Fibroblast of peridontal ligament (primary cell): Measurements from ENCODE around the gene HSBP1.
A peak's percentile ranks its signal among the peaks of the same experiment; 100 is the strongest.

Source experiments
- DNase-seq: peaks from one replicate; pipeline ENCODE4 v3.0.0-alpha.2; 2010; ENCODE audit errors: extremely low read depth

HSBP1 gene

DNA sequence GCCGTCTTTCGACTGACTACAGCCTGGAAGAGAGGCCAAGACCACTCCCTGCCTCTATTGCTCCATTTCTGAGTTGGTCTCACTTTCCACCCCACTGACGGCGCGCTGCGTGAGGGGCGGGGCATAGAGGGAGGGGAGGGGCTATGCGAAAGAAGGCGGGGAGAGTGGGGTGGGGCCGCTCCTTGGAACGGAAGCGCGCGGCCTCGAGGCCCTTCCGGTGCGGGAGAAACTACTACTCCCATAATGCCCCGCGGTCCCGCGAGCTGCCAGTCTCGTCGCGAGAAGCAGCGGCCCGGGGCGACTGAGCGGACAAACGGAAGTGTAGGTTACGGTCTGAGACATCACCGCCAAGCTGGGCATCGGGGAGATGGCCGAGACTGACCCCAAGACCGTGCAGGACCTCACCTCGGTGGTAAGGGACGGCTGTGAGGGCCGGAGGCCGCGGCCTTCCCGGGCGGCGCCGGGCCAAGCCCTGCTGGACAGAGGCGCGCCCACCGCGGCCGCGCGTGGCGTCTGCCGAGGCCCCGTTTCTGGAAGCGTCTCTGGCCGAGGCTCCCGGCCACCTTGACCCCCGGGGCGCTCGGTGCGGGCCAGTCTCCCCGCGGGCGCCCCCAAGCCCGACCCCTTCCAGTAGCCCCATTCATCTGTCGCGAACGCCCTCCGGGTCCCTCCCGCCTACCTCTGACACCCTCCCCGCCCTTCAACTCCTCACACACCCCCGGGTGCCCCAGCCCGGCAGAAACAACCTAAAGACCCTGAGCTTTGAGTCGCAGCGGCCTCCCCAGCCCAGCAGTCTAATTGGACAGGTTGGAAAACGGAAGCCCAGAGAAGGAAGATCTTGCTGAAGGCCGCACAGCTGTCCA lies at the start of gene HSBP1:
HSBP1 (plus strand) TSS at position 269 of the 863 bp plus-strand sequence; CDS start at position 368, 99 bp downstream.
- DNase-seq: peak; percentile 83

DNA sequence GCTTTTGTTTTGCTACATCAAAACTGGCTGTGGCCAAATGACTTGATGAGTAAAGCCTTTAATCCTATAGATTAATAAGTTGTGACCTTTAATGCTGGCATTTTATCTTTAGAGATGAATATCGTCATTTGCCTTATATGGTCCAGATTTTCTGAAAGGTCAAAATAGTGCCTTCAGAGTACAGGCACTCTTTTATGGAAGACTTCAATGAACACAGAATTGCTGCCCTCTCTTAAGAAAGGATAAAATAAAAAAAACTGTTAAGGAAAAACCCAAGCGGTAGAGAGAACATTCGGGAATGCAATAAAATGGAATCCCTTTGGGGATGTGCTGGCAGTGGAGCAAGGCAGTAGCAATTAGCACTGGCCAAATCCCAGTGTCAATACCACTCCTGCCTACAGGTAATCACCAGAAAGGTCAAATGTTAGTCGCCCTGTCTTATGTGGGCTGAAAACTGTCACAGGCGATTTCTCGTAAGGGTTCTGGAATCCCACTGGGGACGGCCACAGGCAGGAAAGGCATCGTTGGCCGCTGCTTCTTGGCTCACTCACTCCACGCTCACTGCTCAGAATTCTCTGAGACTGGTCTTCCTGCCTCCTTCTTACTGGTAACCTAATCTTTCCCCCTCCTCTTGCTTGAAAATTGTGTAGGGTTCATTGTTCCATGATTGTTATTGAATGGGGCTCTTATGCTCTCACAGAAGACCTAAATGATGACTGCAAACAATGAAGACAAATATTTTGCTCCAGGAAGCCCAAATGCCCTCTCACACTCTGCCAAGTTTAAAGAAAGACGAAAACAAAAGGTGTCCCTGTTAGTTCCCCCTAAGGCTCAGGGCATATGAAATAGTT lies 45.4 kb upstream of the HSBP1 start:
- no peak for DNase-seq

DNA sequence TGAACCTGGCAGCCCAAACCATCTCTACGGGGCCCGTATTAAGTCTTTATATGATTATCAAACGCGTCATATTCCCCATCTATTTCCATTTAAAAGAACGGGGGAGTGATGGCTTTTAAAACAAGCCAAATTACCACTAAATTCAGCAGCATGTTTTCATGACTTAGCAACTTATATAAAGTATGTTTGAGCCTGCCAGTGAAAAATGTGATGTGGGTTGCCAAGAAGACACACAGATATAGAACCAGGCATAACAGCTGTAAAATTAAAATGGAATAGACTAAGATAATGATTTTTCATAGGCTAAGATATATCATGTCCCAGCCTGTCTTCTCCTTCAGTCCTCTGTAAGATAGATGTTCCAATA lies 44.8 kb upstream of the HSBP1 start:
- DNase-seq: no peak

DNA sequence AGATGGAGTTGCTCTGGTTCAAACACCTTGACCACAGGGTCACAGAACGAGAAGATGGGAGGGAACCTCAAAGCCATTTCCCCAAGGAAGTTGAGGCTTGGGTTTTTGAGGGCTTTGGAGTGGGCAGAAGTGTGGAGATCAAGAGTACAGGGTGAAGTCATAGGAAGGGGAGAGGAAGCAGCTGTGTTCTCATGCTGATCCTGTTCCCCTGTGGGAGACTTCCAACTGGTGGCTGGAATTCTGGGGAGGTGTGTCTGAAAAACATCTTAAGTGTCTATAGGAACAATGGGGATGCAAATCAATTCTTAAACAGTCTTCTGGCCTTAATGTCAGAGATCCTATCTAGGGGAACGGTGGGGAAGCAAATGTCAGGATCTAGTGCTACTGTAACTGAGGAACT lies 38.8 kb upstream of the HSBP1 start:
- DNase-seq: no peak

DNA sequence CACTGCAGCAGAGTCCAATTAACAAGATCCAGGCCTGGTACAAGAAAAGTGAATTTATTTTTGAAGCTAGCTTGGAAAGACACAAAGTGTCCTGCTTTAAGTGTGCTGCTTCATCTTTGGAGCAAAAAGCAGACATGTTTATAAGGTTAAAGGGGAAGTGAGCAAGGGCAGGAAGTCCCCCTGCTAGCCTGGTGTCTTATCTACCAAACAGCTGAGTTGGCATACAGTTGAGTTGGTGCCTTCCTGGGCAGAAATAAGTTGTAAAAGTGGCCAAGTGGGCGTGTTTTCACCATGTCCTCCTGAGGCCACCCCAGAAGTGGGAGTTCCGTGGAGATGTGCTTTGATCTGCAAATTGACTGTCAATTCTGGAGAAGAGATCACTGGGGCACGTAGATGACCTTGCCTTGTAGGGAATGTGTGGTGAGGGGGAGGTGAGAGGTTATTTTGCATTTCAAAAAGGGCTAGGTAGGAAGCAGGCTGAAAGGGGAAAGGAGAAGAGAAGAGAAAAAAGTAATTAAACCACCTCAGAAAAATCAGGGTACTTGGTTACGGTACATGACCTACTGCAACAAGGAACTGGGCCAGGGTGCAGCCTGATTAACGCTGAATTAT lies 38.3 kb upstream of the HSBP1 start:
- no peak for DNase-seq

DNA sequence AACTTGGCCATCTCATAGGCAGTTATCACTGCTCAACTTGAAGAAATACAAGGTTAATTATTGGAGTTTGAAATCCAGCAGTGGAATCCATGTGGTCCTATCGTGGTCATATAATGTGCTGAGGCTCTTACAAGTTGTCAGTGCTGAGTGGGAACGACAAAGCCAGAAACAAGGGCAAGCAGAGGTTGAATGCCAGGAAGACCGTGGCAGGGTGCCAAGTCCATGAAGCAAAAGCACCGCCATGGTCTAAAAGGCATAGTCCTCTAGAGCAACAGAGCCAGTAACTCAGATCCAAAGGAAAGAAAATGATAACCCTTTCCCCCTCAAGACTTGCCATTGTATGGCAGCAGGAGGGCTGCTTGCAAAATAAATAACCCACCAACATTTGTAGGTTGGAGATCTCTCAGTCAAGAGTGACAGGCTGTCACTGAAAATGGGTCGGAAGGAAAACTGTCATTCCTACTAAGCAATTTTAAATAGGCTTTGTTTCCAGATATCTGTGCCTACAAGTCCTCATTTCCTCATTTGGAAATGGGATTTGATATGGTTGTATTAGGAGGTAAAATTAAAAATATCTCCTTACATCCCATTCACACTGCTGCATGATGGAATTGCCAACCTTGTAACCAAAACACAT lies 36.4 kb upstream of the HSBP1 start:
- DNase-seq: no peak

DNA sequence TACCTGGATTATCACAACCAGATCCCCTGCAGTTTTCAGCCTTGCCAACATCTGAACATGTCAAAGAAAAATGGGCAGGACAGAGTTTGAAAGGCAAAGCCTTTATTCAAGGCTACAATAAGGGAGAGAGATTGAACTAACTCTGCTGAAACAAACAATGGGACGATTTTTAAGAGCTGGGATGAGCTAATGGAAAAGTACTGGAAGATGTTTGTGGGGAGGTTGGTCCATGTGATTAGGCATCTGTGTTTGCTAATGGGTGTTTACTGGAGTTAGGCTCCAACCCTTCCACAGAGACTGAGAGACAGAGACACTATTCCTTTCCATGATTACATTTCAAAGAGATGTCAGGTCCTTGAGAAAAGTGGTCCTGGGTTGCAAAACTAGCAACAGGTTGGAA lies 35.0 kb upstream of the HSBP1 start:
- DNase-seq: no peak

DNA sequence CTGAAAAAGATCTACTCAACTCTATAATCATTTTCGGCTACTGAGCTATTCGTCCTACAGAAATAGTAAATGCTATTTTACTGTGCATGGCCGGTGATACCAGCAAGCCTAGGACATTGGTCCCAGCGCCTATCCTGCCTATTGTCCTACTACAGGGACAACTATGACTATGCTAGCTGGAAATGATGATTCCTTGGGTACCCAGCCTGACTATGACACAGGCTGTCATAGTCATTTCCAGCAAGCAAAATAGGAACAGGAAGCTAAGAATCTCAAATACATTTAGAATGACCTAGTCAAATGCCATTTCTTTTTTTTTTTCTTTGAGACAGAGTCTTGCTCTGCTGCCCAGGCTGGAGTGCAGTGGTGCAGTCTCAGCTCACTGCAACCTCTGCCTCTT lies 33.7 kb upstream of the HSBP1 start:
- DNase-seq: no peak

DNA sequence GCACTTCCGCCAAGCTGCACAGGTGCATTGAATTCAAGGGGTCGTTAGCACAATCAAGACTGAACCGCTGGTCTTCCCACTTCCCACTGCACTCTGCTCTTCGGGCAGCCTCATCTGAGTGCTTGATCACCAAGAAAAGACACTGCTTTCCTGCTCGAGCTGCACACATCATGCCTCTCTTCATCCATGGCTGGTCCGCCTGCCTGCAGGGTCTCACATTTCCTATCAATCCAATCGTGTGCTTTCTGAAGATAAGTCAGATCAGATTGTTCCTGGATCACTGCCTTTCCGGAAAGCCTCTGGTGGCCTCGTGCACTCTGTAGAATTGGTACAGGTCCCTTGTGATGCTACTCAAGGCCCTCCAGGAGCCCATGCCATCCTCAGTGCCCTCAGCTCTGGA lies 30.8 kb upstream of the HSBP1 start:
- no peak for DNase-seq

DNA sequence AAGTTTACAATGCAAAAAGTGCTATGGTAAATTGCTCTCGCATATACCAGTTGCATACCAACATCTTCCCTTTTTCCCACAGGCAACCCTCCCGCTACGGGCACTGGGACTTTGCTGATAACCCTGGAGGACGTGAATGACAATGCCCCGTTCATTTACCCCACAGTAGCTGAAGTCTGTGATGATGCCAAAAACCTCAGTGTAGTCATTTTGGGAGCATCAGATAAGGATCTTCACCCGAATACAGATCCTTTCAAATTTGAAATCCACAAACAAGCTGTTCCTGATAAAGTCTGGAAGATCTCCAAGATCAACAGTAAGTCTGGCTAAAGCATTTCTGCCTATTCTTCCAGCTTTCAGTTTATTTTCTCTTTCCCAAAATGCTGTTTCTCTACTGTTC lies 27.9 kb upstream of the HSBP1 start:
- DNase-seq: peak; percentile 64

DNA sequence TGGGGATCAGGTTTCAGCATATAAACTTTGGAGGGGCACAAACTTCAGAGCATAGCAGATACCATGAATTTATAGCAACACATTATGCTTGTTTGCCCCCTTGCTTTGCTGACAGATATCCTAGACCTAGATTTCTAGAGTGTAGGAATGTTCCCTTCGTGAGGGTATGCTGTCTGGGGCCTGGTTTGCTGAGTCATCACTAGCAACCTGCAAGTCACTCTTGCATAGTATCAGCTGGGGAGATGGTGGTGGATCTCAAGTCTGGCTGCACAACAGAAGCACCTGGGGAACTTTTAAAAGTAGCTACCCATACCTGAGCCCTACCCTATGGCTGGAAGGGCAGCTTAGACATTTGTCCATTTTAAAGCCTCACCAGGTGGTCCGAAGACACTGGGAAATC lies 22.3 kb upstream of the HSBP1 start:
- DNase-seq: no peak

DNA sequence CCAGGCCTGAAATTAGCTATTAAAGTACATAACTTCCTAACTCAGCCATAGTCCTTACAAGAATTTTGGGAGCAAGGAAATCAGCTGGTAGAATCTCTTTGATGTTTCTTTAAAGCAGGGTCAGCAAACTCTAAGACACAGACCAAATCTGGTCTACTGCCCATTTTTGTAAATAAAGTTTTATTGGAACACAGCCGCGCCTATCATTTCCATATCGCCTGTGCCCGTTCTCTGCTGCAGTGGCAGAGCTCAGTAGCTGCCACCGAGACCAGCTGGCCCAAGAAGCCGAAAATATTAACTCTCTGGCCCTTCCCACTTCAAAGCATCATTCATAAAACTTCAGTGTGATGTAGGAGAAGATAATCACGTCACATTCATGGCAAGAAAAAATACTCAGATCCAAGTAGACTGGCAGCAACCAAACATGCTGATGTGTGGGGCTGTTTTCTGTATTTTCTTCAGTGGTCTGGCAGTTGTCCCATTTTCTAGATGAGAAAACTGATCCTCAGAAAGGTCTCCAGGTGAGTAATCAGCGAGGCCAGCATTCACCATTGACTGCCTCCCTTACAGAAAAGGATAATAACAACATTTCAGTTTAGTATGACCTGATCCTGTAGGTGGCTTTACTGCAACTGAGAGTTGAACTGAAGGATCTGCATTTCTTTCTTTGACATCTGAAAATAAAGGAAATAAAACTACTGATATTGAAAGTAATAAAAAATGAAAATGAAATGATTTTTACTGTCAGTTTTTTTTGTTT lies 18.0 kb upstream of the HSBP1 start:
- no peak for DNase-seq

DNA sequence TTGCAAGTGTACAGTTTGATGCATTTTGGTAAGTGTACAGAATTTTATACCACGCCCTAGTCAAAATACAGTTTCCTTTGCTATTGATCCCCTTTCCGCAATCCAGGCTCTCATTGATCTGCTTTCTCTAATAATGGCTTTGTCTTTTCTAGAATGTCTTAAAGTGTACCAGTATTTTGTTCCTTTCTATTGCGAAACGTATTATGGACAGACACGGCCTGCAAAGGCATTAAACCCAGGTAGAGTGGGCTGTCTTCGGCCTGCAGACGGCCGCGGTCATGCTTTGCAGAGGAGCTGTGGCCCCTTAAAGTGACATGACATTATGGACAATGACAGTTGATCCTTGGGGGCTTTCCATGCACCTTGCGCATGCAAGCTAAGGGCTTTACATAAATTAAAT lies 15.9 kb upstream of the HSBP1 start:
- DNase-seq: no peak

DNA sequence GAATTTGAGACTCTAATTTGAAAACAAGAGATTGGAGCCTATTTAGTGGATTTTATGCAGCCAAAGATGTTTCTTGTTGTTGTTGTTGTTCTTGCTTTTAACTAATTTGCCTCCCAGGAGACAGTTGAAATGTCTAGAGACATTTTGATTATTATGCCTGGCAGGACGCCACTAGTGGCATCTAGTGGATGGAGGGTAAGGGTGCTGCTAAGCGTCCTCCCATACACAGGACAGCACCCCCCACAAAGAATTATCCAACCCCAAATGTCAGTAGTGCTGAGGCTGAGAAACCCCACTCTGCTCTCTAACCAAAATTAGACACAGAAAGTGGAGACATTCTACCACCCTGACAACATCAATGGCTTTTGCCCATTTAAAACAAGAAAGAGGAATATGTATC lies 15.4 kb upstream of the HSBP1 start:
- DNase-seq: no peak

DNA sequence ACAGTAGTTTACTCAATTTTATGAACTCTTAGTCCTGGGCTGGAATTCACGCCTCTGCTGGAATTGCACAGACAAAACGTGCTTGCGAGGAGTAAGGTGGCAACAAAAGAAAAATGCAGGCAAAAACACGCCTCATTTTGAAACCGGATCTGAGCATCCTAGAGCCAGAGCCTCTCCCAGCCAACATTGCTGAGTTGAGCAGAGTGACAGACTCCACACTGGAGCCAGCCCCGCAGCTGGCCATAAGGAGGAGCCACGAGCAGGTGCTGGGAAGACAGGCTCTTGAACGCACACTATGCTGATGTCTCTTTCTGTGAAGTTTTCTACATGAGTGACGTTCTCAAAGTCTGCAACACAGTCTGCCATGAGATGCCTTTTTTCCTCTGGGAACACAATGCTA lies 14.6 kb upstream of the HSBP1 start:
- DNase-seq: no peak

DNA sequence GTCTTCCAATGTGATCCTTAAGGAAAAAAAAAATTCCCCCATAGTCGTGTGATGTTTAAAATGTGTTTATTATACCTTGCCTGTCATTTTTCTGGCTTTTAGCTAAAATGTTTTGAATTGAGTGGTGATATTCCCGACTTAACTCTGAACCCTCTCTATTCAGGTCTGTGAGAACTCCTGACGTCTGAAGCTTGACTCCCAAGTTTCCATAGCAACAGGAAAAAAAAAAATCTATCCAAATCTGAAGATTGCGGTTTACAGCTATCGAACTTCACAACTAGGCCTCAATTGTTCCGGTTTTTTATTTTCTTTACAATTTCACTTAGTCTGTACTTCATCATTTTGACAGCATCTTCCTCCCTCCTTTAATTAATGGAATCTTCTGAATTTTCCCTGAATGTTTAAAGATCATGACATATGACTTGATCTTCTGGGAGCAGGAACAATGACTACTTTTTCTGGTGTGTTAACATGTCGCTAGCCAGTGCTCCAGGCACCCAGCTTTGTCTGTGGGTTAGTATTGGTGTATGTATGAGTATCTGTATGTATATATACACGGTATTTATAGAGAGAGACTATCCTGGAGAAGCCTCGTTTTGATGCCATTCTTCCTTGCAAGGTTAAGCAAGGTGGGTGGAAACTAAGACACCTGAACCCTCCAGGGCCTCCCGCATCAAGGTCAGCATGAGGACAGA lies 12.8 kb upstream of the HSBP1 start:
- DNase-seq: no peak

DNA sequence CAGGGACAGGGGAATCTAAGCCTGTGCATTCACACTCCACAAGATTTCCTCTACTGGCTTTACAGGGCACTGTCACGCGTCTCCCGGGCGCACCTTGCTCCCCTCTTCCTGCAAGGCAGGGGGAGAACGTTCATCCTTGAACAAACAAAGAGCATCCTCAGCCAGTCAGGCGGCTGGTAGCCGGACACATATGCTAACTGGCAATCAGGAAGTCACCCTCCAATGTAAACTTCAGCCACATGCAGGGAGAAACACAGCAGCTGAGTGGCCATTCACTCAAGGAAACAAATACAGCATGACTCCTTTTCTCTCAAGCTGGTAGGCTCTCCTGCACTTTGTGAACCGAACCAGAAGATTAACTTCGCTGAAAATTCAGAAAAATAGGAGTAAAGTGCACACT lies 10.8 kb upstream of the HSBP1 start:
- DNase-seq: no peak

DNA sequence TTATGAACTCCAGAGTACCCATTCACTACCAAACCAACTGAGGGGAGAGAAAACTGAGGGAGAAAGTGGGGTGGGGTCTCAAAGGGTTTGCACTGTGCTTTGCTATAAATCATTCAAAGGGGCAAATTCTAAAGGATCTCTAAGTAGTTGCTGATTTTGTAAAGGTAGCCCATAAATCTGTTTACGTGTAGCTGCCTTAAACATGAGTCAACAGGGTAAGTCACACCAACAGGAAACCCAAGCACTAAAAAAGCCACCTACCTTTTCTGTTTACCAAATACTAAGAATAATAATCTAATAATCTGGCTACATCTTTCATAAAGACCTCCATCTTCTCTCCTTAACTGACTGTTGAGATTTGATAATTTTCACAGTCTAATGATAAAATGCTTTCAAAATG lies 8.4 kb upstream of the HSBP1 start:
- DNase-seq: no peak

DNA sequence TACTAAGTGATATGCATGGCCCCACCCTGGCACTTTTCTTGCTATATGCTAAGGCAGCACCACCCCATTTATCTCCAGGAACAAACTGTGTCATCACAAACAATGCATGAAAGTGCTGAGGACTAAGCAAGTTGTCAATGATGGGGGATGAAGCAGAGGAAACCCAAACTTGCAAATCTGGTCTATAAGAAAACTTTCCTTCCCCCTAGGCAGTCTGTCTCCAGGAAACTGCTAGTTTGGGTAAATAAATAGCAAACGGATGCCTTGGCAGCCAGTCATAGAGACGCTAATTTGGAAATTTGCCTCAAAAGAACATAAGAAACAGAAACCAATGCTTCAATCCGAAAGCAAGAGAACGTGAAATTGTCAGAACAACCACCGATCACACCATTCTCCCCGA lies 5.6 kb upstream of the HSBP1 start:
- DNase-seq: peak; percentile 79

DNA sequence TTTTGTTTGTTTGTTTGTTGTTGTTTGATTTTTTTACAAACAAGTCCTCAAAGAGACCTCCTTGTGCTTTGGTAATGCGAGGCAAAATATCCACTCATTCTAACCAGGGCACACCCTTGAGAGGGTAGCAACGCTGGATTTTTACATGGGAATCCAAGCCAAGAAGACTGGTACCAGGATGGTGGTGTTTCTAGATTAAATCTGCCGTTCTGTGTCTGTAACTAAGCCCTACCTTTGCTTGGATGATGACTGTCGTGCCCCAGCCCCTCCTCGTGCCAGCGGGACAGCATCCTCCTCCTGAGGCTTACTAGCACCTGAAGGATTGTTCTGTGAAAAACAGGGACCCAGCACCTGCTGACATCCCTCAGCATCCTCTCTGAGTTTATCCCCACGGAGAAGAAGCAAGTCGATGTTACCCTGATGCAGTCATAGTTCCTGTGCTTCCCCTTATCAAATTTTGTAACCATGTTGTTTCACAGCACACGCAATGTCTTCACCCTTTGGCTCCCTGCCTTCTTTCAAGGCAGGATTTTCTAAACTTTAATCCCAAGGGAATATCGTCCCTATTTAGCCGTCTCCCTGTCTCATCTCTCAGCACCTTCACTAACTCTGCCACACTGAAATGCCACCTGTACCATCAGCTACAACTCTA lies 5.1 kb upstream of the HSBP1 start:
- DNase-seq: no peak
